Sigmoid colon (tissue), 4 donors: Measurements from ENCODE around the gene RAB14.

Experiments used
- CTCF ChIP-seq, 4 experiments: fragments of 450-650 bp in 3 of 4; fragments of 200-600 bp in 1 of 4; IDR thresholded peaks; one replicate each; pipeline ENCODE4 v1.5.1; 2016 to 2019; ENCODE audit warnings: antibody characterized with exemption in 4 of 4, mild to moderate bottlenecking in 3 of 4, moderate library complexity in 2 of 4
- EP300 ChIP-seq, 4 donors: sonication (generic); formaldehyde crosslinking; IDR thresholded peaks; one replicate each; pipeline ENCODE4 v1.6.1; 2017; ENCODE audit warnings: antibody characterized with exemption in 4 of 4
- POLR2AphosphoS5 ChIP-seq, 4 donors: sonication (generic); formaldehyde crosslinking; IDR thresholded peaks; one replicate each; pipeline ENCODE4 v1.6.1; 2017; ENCODE audit warnings: antibody characterized with exemption in 4 of 4

GRCh38 chr9:121204611-121205010 is 2.9 kb upstream of the RAB14 start:
- no peak for TF ChIP-seq CTCF (IDR thresholded peaks at IDR 0.05)
- no peak for TF ChIP-seq EP300 (IDR thresholded peaks at IDR 0.05)
- TF ChIP-seq POLR2AphosphoS5 (IDR thresholded peaks at IDR 0.05), result no peak
